KOPT-K1 (cell line): Measurements from ENCODE around the gene VSTM2L.
"Not testable (repeated sequence)": the region's sequence is repeated elsewhere in the genome, so short reads cannot be mapped to it uniquely, and the experiment has no call there.

Experiments used
- H3K27ac ChIP-seq: fragments of 200-600 bp; sonication (generic); 2 replicates; pipeline ENCODE4 v1.5.1; 2016; ENCODE audit warnings: antibody characterized with exemption, mild to moderate bottlenecking, low read depth, low read length; ENCODE audit not compliant: poor library complexity, severe bottlenecking
- H3K36me3 ChIP-seq: fragments of 200-600 bp; sonication (generic); 2 replicates; pipeline ENCODE4 v1.5.1; 2017; ENCODE audit warnings: antibody characterized with exemption, mild to moderate bottlenecking, low read length, moderate library complexity; ENCODE audit not compliant: insufficient read depth
- H3K9me3 ChIP-seq: fragments of 200-600 bp; sonication (generic); 2 replicates; pipeline ENCODE4 v1.5.1; 2017; ENCODE audit warnings: antibody characterized with exemption, low read length, mild to moderate bottlenecking; ENCODE audit not compliant: insufficient read depth, poor library complexity, severe bottlenecking

VSTM2L gene, protein sequence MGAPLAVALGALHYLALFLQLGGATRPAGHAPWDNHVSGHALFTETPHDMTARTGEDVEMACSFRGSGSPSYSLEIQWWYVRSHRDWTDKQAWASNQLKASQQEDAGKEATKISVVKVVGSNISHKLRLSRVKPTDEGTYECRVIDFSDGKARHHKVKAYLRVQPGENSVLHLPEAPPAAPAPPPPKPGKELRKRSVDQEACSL

DNA sequence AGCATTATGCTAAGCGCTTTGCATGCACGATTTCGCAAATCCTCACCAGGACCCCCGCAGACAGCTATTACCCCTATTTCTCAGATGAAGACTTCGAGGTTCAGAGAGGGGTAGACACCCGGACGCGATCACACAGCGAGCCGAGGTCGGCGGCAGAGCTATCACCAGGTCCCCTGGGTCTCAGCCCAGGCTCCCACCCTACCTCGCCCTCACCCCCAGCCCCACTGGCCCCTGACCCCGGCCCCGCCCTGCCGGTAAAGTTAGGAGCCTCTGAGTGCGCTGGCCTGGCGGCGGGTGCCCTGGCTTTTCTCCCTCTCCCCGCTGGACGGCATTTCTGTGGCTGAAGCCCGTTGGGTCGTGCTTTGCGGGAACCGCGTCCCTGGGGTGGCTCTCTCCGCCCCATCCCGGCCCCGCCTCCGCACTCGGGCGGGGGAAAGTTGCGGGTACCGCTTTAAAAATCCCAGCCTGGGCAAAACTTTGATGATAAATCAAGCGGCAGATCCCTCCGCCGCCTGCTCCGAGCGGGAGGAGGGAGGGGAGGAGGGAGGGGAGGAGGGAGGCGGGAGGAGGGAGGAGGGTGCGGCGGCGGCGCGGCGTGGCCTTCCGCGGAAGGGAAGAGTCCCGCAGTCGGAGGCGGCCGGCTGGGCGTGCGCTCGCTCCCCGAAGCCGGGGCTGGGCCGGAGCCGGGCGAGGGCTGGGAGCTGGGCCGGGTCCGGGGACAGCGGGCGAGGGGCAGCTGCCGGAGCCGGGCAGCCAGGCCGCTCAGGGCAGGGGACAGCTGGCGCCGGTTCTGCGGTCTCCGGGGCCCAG is at the start of gene VSTM2L:
Gene VSTM2L, plus strand, starts transcription at position 624 of the 810 bp plus-strand sequence. CDS start 224 bp downstream, outside the sequence.
- Histone ChIP-seq H3K27ac (no peak within 1 kb of the TSS), H3K9me3 (no peaks in the 10 kb centered on the region), H3K36me3 (no peaks in the 10 kb centered on the region)

DNA sequence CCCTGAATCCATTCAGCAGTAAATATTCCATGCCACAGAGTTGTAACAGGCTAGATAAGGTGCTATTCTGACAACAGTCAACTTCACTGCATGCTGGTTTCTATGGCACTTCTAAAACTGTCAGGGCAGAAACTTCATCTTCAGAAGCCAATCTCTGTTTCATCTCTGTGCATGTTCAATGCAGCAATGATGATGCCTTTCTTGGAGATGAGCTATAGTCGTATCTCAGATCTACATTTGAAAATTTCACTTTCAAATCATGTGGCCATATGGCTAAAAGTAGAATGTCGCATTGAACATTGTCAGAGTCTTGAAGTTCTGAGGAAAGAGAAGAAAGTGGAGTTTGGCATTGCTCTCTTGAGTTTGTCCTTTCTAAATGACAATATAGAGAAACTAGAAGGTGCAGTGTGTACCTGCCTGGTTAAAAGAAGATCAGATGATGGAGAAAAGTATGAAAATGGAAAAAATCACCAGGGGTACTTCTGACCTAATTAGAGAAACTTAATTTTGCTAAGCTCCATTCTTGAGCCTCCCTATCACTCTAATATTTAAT is 49.0 kb upstream of the VSTM2L start:
- H3K9me3 ChIP-seq = no peaks in the 10 kb centered on the region

DNA sequence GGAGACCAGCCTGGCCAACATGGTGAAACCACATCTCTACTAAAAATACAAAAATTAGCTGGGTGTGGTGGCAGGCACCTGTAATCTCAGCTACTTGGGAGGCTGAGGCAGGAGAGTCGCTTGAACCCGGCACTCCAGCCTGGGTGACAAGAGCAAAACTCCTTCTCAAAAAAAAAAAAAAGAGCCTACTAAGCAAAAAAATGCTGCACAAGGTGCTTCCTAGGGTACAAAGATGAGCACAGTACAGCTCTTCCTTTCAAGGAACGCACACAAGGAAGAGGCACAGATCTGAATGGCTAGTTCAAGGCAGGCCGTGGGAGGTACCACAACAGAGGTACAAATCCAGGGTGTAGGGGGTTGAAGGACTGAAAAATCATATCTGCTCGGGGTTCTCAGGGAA is 46.9 kb upstream of the VSTM2L start:
- H3K27ac ChIP-seq, H3K9me3 ChIP-seq: not testable (repeated sequence)
- H3K36me3 ChIP-seq = peaks cover 45% of the 10 kb centered on the region

More for the DNA sequence above, 49.0 kb upstream of the VSTM2L start:
- Histone ChIP-seq H3K27ac (no peak overlapping the region), H3K36me3 (peaks cover 53% of the 10 kb centered on the region)

DNA sequence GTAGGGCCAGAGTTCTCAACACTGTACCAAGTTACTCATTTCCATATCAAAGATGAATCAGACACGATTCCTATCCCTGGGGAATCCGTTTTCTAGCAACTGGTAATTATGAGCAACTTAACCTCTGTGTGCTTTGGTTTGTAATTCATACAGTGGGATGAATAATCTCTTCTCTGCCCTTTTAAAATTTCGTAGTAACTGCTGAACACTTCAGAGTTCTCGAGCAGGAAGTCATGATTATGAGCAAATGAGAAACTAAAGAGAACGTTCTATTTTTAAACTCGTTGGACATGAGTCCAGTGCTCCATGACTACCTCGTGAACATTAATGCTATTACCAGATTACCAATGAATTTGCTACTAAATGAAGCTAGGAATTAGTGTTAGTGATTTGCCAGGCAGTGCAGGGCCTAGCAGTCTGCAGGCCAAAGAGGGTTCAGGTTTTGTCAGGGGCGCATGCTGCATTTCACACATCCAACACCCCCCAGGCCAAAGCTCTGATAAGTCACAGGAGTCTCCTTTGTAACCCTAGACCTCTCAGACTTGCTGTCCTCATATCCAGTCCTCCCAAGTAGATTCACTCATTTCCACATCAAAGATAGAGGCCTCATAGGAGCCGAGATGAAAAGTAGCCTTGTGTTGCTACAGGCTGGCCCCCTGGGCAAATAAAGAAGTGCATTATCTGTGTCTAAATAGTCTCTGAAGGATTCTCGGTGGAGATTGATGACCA is 45.8 kb upstream of the VSTM2L start:
- Histone ChIP-seq H3K9me3 (no peaks in the 10 kb centered on the region), H3K27ac (no peak overlapping the region), H3K36me3 (peaks cover 49% of the 10 kb centered on the region)

DNA sequence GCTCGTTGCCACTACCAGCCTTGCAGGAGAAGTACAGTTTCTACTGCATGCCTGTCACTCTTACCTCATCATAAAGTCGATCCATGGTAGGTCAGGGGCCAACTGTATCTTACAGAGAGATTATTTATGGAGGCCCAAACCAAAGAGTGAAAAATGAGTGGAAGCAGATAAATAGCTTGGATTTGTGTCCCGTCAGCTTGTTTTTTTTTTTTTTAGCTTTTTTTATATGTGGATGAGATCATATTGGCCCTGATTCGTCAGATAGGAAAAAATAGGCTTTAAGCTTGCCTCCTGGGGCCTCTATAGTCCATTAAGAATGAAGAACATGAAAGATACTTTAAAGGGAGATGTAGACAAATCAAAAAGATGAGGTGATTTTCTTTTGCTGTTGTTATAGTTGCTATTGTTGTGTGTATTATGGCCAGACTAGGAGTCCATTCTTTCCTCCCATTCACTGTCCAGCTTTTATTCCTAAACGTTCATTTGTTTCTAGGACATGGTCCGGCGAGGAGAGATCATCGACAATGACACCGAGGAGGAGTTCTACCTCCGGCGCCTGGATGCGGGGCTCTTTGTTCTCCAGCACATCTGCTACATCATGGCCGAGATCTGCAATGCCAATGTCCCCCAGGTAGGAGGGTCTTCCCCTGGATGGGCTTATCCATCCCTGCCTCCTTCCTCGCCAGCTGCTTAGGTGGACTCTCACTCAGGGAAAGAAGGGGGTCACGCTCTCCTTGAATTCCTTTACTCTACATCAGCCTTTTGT is 43.3 kb upstream of the VSTM2L start:
- Histone ChIP-seq H3K9me3 (no peaks in the 10 kb centered on the region), H3K27ac (no peak overlapping the region), H3K36me3 (peaks cover 49% of the 10 kb centered on the region)

DNA sequence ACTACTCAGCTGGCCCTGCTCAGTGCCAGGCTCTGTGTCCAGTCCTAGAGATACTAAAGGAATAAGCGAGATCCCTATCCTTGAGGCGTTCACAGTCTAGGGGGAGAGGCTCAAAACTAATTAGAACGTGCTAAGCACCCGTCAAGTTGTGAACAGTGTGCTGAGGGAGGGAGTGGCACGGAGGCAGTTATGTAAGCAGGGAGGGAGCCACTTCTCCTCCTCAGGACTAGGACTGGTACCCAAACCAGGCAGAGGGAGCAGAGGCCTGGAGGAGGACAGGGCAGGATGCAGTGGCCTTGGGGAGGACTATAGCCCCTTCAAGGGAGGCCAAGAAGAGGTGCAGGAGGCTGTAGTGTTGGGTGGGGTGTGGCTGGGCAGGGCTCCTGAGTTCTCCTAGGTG is 39.6 kb upstream of the VSTM2L start:
- Histone ChIP-seq H3K27ac (no peak overlapping the region), H3K9me3 (no peaks in the 10 kb centered on the region), H3K36me3 (peaks cover 80% of the 10 kb centered on the region)

DNA sequence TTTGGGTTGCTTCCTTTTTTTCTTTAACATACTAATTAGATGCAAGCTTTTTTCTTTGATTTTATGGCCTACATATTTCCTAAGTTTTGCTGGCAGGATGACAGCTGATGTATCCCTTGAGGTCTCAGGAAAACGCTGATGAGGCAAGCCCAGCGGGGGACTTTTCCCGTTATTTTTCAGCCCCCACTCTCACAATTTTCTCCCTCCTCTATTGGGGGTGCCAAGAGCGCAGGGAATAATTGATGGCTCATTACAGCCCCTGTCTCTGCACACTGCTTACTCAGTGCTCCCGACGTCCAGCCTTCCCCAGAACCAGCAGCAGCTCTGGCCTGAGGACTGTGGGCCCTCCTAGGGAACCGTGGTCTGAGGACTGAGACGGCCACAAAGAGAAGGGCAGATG is 38.6 kb upstream of the VSTM2L start:
- no peak overlapping the region for H3K27ac ChIP-seq
- H3K36me3 ChIP-seq = peaks cover 90% of the 10 kb centered on the region

DNA sequence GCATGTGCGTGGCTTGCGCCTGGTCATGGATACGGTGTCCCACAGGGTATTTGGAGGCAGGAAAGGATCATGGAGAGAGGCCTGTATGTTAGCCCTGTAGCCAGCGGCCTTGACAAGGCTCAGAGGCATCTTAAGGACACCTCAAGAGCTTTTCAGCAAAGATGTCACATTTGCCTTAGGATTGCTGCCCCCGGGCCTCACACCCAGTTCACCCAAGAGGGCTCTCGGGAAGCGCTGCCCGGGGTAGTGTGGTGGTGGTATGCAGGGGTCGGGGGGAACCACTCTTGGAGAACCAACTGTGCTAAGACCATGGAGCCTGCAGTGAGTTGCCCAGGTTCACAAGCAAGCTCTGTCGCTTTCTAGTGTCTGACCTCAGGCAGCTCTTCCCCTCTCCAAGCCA is 36.9 kb upstream of the VSTM2L start:
- no peak overlapping the region for H3K27ac ChIP-seq
- H3K36me3 ChIP-seq = peaks cover 93% of the 10 kb centered on the region
- no peaks in the 10 kb centered on the region for H3K9me3 ChIP-seq

More for the DNA sequence above, 38.6 kb upstream of the VSTM2L start:
- H3K9me3 ChIP-seq = no peaks in the 10 kb centered on the region

DNA sequence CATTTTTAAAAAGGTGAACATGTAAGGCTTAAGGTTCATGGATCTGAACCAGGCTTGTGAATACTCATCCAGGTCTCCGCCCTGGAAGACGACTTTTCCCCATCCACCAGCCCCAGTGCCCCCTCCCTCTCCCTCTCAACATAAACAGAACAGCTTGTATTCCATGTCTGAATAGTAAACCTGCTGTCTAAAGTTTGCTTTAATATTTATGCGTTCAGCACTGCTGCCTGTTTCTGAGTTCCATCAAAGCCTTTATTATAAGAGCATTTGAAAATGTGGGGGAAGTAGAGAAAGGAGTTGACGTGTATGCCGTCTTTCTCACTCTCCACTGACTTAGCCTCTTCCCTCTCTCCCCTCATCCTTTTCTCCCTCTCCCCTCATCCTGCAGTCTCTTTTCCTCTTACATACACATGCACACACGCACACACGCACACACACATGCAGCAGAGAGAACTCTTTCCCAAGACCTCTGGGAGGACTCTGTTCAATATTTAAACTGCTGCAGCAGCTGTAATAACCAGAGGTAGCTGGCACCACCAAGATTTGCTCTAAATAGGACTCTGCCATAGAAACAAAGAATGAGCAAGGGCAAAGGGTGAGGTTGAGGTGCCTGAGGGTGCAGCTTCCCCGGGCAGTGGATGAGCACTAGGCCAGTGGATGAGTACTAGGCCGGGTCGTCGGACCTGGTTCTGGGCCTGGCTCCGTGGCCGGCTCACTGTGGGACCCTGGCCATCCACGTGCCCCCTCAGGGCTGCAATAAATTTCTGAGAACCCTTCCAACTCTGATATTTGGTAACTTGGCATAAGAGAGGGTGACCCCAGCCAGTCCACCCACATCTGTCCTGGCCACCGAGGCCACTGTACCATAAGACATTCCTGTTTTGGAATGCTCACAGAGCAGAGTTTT is 35.4 kb upstream of the VSTM2L start:
- Histone ChIP-seq H3K36me3 (peaks cover 92% of the 10 kb centered on the region), H3K27ac (no peak overlapping the region), H3K9me3 (no peaks in the 10 kb centered on the region)

DNA sequence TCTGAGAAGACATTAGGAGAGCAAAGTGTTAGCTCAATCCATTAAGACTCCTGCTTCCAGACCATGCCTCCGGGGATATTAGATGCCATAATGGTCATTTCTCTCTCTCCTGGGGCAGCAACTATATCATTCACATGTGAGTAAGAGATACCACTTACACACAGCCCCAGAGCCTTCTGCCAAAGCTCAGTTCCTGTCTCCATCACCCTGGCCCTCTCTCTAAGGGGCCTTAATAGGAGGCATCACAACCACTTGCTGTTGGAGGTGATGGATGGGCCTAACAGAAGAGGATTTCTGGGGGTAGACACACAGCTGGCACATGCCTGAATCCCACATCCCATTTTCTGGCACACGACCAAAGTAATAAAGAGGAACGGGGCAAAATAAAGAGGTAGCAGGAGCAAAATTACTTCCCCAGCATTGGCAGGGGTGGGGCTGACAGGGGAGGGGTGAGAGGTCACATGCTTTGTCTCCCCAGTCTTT is 34.0 kb upstream of the VSTM2L start:
- Histone ChIP-seq H3K9me3 (no peaks in the 10 kb centered on the region), H3K36me3 (peaks cover 91% of the 10 kb centered on the region), H3K27ac (no peak overlapping the region)

DNA sequence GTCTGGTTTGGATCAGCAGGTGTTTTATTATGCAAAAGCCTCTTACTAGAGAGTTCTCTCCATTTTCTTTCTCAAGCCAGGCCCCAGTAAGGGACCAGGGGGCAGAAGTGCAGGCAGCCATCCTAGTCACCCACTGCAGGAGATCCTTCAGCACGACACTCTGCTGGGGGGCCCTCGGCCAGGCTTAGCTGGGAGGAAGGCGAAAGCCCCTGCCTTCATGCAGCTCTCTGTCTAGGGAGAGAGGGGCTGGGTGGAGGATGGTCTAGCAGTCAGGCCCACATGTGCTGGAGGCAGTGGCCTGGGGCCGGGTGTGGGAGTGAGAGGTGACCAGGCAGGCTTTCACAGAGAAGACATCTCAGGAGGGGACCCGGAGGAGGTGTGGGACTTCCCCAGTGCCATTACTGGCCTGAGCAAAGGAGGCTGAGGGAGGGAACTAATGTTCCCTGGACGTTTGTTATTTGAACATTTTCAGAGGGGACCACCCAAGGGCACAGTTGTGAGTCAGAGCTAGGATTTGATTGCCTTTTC is 33.5 kb upstream of the VSTM2L start:
- H3K36me3 ChIP-seq = peaks cover 94% of the 10 kb centered on the region
- H3K27ac ChIP-seq = no peak overlapping the region
- H3K9me3 ChIP-seq = no peaks in the 10 kb centered on the region

DNA sequence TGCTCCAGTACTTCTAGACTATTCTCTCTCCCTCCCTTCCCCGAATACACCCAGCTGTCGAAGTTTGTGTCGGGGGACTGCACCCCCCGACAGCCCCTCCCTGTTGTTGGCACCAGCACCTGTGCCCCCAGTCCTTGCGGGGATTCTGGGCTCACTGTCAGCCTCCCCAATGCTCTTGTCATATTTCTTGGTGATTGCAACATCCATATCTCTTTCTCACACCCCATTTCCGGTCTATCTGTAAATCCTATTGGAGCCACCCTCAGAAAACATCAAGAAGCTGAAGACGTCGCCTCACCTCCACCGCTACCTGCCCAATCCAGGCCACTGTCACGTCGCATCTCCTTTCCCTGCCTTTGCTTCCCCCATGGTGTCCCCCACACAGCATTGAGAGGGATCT is 32.6 kb upstream of the VSTM2L start:
- H3K36me3 ChIP-seq = peaks cover 89% of the 10 kb centered on the region
- H3K27ac ChIP-seq = no peak overlapping the region
- H3K9me3 ChIP-seq = no peaks in the 10 kb centered on the region

DNA sequence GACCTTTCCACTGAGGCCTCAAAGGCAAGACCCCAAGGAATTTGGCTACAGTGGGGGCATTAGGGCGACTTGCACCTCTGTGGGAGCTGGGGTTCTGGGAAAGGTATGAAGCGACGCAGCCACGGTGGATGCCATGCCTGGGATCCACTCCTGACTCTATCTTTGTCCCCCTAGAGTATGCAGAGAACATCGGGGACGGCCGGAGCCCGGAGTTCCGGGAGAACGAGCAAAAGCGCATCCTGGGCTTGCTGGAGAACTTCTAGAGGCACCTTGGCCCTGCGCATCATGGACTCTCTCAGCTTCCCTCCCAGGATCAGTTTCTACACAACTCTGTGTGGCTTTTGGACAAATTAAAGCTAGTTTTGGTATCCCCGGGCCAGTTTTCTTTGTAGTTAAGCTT is 31.2 kb upstream of the VSTM2L start:
- peaks cover 76% of the 10 kb centered on the region for H3K36me3 ChIP-seq
- no peak overlapping the region for H3K27ac ChIP-seq
- H3K9me3 ChIP-seq = no peaks in the 10 kb centered on the region
